NK-92 treated with Interleukin-12 subunit alpha and Interleukin-12 subunit beta, amount 100 ng/mL, for 24 hours (cell line): ENCODE results near the gene CDK11B.
"Not testable (repeated sequence)": the region's sequence is repeated elsewhere in the genome, so short reads cannot be mapped to it uniquely, and the experiment has no call there.

ENCODE experiments used
- DNase-seq: peaks from one replicate; lab custom pipeline; 2025; lab: John Stamatoyannopoulos, UW

CDK11B gene

DNA sequence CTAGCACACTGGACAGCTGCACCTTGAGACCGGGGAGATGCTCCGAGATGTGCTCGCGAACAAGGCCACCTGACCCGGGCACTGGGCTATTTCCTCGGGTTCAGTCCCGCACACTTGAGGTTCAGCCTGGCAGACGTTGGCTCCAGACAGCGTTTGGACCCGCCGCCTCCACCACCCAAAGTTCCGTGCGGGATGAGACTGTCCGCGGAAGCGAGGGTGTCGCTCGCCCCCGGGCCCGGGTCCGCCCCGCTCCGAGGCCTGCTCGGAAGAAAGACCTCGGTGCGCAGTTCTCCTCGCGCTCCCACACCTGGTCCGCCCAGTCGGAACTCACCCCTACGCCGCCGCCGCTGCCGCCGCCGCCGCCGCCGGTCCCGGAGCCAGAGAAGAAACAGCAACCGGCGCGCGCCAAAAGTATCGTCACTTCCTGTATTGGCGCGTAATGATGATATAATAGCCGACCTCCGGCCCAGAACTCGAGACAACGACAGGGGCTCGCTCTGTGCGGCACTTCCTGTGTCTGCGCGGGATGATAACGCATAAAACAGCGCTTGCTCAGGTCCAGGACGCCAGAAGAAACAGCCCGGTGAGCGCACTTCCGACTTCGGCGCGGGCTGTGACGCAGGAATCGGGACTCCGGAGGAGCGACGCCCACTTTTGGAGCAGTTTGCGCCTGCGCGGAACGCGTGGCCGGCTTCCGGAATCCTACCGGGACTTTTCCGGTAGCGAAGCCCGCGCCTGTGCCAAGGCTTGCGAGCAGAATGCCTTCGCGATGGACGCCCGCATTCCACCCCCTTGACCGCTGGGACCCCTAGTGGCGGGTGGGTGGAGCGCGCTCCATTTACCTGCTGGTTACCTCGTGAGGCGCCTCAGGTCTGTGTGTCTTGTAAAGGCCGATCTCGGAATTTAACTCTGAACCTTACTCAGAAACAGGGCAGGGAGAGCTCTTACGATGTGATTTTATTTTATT is at the start of gene CDK11B:
Gene CDK11B (minus strand): TSS at position 422 of the 967 bp plus-strand sequence. CDS start 1,519 bp downstream, outside the sequence.
- DNase-seq: peak; percentile 84

DNA sequence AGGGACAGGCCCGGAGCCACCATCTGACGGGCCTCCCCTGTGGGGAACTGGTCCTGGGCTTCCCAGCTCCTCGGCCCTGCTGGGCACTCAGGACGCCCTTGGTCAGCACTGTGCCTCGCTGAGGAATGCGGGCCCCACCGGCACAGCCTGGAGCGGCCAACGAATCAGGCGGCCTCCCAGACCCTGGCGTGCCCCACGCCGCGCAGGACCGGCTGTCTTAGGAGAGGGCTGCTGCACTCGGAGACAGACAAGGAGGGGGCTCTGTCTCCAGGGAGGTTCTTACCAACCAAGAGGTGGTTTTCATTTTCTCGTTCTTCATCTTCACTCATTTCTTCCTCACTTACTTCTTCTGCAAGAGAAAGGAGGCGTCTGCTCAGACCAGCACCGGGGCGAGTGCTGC is 49.1 kb upstream of the CDK11B start:
- DNase-seq: not testable (repeated sequence)

DNA sequence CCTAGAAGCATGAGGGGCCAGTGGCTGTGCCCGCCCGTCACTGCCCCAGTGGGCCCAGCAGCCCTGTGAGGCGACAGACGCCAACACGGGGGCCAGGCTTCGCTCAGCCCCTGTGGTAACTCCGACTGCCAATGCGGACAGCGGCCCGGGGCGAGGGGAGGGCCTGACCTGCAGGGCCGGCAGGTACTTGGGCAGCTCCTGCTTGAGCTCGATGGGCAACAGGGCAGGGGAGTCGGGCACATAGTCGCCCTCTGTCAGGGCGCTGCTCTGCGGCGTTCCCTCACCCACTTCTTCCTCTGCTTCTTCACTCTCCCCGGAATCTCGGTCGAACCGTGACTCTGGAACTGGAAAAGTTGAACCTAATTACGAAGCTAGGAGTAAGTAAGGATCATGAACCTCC is 48.4 kb upstream of the CDK11B start:
- DNase-seq: not testable (repeated sequence)

DNA sequence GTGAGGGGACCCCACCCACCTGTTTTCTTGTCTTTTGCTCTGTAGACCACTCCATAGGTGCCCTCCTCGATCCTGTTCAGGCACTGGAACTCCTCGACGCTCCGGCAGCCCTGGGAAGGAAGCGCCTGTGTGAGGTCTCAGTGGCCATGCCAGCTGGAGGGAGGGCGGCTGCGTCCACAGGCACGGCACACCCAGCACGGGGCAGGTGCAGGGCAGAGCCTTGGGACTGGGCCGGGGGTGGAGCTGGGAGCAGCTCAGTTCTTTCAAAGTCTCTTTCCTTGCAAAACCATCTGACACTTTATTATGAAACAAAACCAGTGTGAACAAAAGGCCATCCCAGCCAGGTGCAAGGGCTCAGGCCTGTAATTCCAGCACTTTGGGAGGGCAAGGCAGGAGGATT is 46.8 kb upstream of the CDK11B start:
- not testable (repeated sequence) for DNase-seq

DNA sequence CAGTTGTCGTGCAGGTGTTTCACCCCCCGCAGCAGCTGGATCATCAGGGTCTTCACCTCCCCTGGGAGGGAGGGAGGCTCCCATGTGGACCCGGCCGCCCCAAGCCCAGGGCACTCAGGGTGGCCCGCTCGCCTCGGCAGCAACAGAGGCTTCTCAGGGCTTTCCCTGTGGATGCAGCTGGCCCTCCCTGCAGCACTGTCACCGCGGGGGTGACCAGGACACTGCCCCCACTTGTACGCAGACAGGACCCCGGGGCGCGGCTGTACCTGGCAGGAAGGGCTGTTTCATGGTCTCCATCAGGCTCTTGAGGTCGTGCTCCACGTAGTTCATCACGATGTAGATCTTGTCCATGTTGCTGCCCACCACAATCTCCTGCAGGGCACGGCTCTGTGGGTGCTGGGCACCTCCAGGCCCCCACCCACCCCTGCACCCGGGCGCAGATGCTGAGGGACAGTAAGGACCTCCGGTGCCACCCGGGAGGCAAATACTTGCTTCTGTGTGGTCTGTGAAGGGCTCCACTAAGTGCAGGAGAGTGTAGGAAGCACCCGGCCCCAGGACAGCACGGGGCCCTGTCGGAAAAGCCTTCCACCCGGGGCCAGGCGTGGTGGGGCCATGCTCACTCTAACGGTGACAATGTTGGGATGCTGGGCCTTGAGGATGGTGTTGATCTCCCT is 45.6 kb upstream of the CDK11B start:
- not testable (repeated sequence) for DNase-seq

DNA sequence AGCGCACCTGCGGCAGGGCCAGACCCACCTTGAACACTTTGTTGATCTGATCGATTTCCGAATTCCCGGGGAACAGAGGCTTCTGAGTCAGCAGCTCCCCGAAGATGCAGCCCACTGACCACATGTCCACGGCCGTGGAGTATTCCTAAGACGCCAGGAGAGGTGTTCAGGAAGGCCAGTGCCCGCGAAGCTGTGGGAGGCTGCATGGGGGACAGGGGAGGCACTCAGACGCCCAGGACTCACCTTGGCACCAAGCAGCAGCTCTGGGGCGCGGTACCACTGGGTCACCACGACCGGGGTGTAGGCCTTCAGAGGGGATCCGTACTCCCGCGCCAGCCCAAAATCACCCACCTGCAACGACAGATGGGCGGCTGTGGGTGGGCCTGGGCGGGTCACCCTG is 45.0 kb upstream of the CDK11B start:
- no peak for DNase-seq

DNA sequence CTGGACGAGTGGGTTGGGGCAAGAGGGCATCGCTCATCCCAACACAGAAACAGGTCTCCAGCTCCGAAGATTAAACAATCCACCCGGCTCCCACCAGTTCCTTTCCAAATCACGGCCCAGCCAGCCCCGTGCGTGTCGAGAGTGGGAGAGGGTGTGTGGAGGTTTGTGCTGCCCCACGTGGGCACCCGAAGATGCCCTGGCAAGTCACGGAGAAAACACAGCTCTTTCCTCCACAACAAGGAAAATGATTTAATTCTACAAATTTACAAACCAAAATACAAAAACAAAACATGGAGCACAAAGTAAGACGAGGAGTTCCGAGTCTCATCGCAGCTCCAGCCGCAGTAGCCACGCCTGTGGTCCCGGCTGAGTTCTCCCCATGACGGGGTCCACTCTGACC is 43.7 kb upstream of the CDK11B start:
- DNase-seq: not testable (repeated sequence)

DNA sequence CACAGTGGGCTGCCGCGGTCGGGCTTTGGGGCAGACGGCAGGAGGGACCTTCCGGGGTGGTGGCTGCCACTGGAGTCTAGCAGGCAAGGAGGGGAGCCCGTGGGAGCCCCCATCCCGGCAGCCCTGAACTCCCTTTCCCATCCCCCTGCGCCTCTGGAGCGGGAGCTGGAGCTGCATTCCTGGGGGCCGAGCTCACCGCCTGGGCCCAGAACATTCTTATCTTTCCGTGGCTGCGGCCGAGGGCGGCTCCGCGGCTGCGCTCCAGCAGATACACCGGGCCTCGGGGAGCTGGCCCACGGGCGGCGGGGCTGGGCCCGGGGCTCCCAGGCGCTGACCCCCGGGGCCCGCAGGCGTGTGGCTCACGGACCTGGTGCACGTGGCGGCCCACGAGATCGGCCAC is 41.8 kb upstream of the CDK11B start:
- DNase-seq: not testable (repeated sequence)

DNA sequence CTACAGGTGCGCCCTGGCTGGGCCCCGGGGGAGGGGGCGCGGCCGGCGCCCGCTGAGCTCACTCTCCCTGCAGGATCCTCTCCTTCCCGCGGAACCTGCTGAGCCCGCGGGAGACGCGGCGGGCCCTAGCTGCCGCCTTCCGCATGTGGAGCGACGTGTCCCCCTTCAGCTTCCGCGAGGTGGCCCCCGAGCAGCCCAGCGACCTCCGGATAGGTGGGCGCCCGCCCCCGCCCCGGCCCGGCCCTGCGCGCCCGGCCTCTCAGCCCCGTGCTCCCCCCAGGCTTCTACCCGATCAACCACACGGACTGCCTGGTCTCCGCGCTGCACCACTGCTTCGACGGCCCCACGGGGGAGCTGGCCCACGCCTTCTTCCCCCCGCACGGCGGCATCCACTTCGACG is 41.3 kb upstream of the CDK11B start:
- not testable (repeated sequence) for DNase-seq

DNA sequence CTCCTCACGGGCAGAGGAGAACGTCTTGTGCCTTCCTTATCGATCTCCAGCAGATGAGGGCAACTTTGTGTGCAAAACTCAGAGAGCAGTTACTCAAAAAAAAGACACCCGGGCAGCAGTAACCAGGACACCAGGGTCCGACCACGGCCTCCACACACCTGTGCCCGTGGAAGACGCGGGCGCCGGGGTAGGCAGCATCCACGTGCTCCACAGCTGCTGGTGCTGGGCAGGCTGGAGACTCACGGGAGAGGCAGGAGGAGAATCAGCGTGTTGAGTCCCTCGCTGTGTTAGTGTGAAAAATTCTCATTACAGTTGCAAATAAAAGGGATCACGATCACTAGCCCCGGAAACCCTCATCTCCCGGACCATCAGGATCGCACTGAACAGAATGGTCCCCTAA is 40.3 kb upstream of the CDK11B start:
- not testable (repeated sequence) for DNase-seq

DNA sequence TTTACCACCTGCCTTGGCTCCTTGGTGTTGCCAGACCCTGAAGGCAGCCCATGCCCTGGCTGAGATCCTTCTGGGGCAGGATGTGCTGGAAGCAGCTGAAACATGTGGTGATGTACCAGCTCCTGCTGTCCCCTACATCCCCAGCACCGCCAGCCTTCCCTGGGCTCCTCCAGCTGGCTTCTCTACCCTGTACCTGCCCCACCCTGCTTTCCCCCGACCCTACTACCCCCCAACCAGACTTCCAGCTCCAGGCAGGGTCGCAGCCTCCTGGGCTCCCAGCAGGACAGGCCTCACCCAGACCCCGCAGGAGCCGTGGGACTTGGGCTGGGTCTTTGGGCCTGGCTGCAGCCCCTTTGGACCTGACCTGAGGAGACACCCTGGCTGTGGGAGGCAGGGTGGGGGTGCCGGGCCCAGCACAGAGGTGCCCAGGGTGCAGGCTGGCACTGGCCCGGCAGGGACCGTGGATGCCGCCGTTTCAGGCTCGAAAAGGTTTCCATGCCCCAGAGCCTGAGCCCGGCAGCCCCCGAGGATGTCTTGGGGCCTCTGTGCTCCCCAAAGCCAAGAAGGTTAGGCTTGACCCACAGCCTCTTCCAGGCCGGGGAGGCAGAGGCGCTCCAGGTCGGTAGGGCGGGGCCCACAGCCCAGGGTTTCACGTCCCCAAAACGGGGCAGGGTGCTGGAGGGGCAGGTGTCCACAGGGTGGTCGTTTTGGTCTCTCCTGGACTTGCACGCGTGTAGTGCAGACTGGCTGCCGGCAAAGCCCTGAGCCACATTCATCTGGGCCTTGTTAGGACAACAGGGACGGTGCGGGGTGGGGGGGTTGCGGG is 38.8 kb upstream of the CDK11B start:
- DNase-seq: not testable (repeated sequence)

DNA sequence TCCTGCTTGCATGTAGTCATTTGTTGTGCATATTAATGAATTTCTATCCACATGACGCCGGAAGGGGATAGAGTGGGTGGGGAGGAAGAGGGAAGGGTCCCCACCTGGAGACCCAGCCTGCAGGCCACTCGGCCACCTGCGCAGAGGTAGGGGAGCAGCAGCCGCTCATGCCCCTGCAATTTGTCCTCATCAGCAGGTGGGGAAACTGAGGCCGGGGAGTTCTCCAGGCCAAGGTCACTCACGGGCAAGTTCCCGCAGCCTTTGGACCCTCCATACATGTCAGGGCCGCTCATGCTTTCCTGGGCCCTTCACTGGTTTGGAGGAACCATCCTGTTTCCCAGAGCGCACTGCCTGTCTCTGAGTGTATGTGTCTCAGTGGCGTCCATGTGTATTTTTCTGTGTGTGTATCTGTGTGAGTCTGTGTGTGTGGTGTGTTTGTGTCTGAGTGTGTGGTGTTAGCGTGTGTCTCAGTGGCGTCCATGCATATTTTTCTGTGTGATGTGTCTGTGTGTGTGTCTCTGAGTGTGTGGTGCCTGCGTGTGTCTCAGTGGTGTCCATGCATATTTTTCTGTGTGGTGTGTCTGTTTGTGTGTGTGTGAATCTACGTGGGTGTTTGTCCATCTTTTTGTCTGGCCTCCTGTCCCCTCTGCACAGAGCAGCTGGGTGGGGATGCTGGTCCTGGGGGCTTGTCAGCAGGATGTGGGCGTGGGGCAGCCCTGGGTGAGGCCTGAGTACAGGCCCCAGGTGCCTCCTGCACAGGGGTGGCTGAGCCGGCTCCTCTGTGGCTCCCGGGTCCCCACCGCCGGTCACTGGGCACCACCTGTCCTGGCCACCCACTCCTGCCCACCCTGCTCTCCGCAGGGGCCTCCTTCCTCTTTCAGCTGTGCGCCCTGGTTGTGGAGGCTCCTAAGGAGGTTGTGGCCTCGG is 37.9 kb upstream of the CDK11B start:
- DNase-seq: not testable (repeated sequence)

DNA sequence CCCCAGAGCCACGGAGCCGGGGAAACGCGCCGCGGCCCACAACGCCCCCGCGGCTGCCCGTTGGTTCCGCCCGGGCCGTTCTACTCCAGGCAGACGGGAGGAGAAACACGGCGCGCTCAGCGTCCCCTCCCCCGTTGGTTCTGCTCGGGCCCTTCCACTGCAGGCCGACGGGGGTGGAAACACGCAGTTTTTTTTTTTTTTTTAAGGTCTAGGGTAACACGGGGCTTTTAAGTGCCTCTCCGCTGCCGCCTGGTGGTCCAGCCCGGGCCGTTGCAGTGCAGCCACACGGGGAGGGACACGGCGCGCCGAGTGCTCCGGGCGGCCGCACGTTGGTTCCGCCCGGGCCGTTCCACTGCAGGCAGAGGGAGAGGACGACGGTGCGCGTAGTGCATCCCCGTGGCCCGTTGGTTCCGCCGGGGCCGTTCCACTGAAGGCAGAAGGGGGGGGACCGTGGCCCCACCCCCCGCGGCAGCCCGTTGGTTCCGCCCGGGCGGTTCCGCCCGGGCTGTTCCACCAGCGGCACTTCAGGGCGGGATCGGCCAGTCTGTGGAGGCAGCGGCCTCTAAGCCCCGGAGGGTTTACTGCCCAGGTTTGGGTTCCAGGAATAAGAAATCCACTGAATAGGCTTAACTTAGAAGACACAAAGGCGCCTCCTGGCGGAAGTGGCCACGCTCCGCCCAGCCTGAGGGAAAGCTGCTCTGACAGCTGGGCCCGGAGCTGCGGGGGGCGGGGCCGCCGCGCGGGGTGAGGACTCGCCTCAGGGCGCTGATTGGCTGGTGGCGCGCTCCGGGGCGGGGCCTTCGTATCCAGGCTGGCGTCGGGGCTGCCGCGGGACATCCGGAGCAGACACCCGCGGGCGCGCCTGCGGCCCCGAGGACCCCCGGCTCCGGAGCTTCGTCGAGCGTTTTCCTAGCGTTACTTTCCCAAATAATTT is 34.2 kb upstream of the CDK11B start, which contains the start of gene SLC35E2B:
Gene SLC35E2B (minus strand): TSS at position 82 of the 934 bp plus-strand sequence. CDS start 16,096 bp downstream, outside the sequence.
- peak; percentile 81 for DNase-seq

DNA sequence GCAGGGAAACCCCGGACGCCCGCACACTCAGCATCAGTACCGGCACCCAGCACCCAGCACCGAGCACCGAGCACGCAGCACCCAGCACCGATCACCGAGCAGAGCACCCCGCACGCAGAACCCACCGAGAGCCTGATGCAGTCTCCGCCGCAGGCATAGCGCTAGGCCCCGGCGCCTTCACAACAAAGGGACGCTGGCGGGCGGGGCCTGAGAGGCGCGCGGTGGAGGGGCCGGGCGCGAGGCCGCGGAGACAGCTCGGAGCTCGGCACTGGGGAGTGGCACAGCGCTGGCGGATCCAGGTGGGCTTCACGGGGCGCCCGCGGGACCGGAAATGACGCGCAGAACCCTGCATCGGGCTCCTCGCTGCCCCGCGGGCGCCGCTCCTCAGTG is 33.5 kb upstream of the CDK11B start:
- DNase-seq: peak; percentile 56

DNA sequence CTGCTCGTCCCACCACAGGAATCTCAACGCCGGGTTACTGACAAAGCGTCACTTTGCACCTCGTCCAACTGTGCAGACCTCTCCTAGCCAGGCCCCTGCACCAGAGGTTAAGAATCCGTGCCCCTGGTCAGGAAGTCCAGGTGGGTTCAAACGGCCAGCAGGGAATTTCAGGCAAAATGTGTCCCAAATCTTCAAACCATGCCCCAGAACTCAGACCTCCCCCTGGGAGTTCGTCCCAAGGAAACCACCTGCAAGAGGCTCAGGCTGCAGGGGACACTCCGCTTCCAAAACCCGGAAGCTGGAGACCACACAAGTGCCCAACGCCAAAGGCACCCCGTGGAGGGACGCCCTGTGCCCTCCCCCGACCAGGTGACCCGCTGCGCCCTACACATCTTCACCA is 32.6 kb upstream of the CDK11B start:
- DNase-seq: not testable (repeated sequence)

DNA sequence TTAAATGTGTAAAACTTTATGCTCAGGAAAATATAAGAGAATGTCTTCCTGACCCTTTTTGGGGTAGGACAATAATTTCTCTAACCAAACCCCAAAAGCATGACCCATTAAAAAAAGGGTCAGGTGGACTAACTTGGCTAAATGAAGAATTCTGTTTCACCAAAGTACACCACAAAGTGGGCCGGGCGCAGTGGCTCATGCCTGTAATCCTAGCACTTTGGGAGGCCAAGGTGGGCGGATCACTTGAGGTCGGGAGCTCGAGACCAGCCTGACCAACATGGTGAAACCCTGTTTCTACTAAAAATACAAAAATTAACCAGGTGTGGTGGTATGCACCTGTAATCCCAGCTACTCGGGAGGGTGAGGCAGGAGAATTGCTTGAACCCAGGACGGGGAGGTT is 30.7 kb upstream of the CDK11B start:
- not testable (repeated sequence) for DNase-seq

DNA sequence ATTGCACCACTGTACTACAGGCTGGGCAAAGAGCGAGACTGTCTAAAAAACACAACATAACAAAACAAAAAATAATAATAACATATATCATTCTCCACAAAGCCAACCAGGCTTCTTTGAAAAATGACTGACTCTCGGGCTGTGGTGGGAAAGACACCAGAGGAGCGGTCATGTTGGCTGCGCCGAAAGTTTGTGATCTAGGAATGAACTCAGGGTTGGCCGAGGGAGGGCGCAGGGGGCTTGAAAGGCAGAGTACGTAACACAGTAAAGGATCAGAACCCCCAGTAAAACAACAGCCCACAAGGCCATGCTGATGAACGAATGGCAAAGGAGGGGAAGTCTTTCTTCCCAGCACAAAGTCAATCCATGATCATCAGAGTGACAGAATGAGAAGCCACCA is 29.0 kb upstream of the CDK11B start:
- no peak for DNase-seq

DNA sequence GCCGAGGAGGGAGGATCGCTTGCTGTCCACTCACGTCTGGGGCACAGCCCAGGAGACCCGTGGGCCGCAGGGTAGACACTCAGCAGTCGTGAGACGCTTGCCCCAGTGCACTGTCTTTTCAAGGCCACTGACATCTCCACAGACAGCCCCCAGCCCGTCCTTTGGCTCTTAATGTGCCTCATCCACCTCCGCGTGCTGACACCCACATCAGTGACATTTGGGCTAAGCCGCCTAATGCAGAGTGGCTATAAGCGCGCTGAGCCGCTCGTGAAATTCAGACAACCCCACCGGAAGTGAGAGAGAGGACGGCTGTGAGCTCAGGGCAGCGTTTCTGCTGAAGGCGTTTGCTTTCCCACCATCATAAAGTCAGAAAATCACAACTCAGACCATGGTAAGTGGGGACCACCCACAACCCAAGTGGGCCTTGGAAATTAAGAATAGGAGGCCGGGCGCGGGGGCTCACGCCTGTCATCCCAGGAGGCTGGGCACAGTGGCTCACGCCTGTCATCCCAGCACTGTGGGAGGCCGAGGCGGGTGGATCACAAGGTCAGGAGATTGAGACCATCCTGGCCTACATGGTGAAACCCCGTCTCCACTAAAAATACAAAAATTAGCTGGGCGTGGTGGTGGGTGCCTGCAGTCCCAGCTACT is 25.4 kb upstream of the CDK11B start:
- no peak for DNase-seq
